ENCODE data around the gene GDI1. TPM values are rescaled to one million over a fixed set of nuclear protein-coding genes. Genes with fewer than 3 reads are reported as not detected.

GDI1 gene
- total and polyA plus RNA-seq, 12 donors, result 85.6 to 287 (median 113) TPM

DNA sequence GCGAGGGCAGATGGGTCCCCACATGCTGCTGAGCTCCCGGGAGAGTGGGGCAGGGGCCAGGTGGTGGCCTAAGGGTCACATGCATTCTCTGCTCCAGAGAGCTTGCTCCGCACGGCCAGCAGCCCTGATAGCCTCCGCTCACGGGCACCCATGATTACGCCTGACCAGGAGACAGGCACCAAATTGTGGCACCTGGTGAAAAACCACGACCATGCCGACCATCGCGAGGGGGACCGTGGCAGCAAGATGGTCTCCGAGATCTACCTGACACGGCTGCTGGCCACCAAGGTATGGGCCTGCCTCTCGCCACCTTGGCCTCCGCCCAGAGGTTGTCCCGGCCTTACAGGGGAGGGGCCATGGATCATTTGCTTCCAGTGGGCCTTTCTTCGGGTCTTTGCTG, 32.9 kb downstream of the GDI1 start:
- WGBS, 4 donors, result 89 to 100% (median 94%) methylated on average over 2 to 18 of the region's 18 CpGs; no CpG with 5 or more reads in 1 of the 4 donors
- Histone ChIP-seq H3K36me3 (replicated peaks in 1 of 2) (peaks cover 0 to 66% of the 10 kb centered on the region in 2 donors), H3K9me3 (replicated peaks in 1 of 3) (no peaks in the 10 kb centered on the region), H3K4me1 (replicated peaks in 1 of 2) (no peaks in the 10 kb centered on the region), H3K4me3 (no peak overlapping the region), H3K27ac (no peak overlapping the region), H3K27me3 (no peaks in the 10 kb centered on the region)
- no peak for TF ChIP-seq POLR2A (IDR thresholded peaks at IDR 0.05)
- TF ChIP-seq, protein P1, sequence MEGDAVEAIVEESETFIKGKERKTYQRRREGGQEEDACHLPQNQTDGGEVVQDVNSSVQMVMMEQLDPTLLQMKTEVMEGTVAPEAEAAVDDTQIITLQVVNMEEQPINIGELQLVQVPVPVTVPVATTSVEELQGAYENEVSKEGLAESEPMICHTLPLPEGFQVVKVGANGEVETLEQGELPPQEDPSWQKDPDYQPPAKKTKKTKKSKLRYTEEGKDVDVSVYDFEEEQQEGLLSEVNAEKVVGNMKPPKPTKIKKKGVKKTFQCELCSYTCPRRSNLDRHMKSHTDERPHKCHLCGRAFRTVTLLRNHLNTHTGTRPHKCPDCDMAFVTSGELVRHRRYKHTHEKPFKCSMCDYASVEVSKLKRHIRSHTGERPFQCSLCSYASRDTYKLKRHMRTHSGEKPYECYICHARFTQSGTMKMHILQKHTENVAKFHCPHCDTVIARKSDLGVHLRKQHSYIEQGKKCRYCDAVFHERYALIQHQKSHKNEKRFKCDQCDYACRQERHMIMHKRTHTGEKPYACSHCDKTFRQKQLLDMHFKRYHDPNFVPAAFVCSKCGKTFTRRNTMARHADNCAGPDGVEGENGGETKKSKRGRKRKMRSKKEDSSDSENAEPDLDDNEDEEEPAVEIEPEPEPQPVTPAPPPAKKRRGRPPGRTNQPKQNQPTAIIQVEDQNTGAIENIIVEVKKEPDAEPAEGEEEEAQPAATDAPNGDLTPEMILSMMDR (IDR thresholded peaks at IDR 0.05), result no peak
- intact Hi-C loops (cut with DNase I), result no loop called here
- DNase-seq, result no peak

DNA sequence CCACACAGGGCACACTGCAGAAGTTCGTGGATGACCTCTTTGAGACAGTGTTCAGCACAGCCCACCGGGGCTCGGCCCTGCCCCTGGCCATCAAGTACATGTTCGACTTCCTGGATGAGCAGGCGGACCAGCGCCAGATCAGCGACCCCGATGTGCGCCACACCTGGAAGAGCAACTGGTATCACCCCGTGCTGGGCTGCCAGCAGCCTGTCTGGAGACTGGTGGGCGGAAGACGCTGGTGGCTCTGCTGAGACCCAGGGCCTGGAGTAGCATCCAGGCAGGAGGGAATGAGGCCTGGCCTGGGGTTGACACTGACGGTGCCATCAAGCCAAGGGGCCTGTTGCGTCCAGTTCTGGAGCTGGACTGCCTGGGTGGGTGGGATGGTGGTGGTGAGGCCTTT, 33.5 kb downstream of the GDI1 start:
- H3K4me1 ChIP-seq (replicated peaks in 1 of 2), result no peaks in the 10 kb centered on the region
- 76 to 95% (median 92%) methylated on average over 4 to 14 of the region's 14 CpGs for WGBS, 4 donors
- H3K4me3 ChIP-seq, result no peak overlapping the region
- H3K9me3 ChIP-seq (replicated peaks in 1 of 3), result no peaks in the 10 kb centered on the region
- H3K27me3 ChIP-seq, result no peaks in the 10 kb centered on the region
- peaks cover 0 to 61% of the 10 kb centered on the region in 2 donors for H3K36me3 ChIP-seq (replicated peaks in 1 of 2)
- intact Hi-C loops (cut with DNase I), result no loop called here
- no peak overlapping the region for H3K27ac ChIP-seq
- no peak for DNase-seq
- TF ChIP-seq, protein P1 (IDR thresholded peaks at IDR 0.05), result no peak
- no peak for TF ChIP-seq POLR2A (IDR thresholded peaks at IDR 0.05)

DNA sequence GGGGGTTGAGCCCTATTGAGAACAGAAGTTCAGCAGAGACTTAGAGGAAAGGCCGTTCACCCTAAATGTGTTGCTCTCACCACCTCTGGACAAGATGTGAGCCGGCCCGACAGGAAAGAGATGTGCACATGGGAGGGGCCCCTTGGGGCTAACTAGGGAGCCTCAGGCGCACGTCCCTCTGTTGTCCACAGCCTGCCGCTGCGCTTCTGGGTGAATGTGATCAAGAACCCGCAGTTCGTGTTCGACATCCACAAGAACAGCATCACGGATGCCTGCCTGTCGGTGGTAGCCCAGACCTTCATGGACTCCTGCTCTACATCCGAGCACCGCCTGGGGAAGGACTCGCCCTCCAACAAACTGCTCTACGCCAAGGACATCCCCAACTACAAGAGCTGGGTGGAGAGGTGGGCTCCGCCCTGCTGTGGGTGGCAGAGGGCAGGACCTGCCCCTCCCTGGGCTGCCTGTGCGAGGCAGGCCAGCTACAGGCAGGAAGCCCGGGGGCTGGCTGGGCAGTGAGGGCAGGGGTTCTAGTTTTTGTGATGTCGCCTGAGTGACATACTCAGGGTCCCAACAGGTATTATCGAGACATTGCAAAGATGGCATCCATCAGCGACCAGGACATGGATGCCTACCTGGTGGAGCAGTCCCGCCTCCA, 34.1 kb downstream of the GDI1 start:
- Histone ChIP-seq H3K36me3 (replicated peaks in 1 of 2) (peaks cover 0 to 55% of the 10 kb centered on the region in 2 donors), H3K4me3 (no peak overlapping the region), H3K27ac (no peak overlapping the region), H3K9me3 (replicated peaks in 1 of 3) (no peaks in the 10 kb centered on the region), H3K4me1 (replicated peaks in 1 of 2) (no peaks in the 10 kb centered on the region), H3K27me3 (no peaks in the 10 kb centered on the region)
- DNase-seq, result no peak
- WGBS, 4 donors, result 89 to 93% (median 92%) methylated on average over 15 to 23 of the region's 23 CpGs; no CpG with 5 or more reads in 1 of the 4 donors
- no peak for TF ChIP-seq POLR2A (IDR thresholded peaks at IDR 0.05)
- TF ChIP-seq, protein P1 (IDR thresholded peaks at IDR 0.05), result no peak
- intact Hi-C loops (cut with DNase I), result no loop called here

DNA sequence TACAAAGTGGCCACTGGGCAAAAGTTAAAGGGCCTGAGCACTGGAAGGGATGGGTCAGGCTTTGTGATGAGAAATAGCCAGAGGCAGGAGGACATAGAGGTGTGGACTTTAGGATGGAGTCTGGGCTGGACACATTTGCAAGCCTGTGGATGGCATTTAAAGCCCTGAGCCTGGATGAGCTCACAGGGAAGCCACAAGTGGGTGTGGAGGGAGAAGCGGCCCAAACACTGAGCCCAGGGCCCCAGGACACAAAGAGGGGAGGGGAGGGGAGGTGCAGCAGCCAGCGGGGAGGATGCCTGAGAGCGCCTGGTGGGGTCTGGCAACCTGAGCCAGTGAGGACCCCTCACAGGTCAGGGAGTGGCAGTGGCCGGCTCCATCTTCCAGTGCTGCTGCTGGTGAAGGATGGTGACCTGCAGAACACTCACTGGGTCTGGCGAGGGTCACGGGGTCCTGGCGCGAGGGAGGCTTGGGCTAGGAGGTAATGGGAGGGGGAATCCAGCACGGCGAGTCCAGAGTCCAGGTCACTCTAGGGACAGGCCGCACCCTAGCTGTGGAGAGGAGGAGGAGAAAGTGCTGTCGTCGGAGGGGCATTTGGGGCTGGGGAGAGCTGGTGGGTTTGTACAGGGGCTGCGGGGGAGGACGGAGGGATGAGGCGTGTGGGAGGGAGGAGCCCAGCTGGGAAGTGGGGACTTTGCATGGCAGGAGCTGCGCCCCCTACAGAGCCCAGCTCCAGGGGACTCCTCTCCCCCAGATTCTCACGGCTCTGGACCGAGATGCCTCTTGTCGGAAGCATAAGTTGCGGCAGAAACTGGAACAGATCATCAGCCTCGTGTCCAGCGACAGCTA, 35.1 kb downstream of the GDI1 start:
- DNase-seq, result no peak
- peaks cover 0 to 44% of the 10 kb centered on the region in 2 donors for H3K36me3 ChIP-seq (replicated peaks in 1 of 2)
- H3K9me3 ChIP-seq (replicated peaks in 1 of 3), result no peaks in the 10 kb centered on the region
- no peak overlapping the region for H3K4me3 ChIP-seq
- intact Hi-C loops (cut with DNase I), result no loop called here
- no peaks in the 10 kb centered on the region for H3K27me3 ChIP-seq
- 86 to 93% (median 91%) methylated on average over 13 to 22 of the region's 23 CpGs for WGBS, 4 donors
- H3K4me1 ChIP-seq (replicated peaks in 1 of 2), result no peaks in the 10 kb centered on the region
- TF ChIP-seq POLR2A (IDR thresholded peaks at IDR 0.05), result no peak
- TF ChIP-seq, protein P1 (IDR thresholded peaks at IDR 0.05), result no peak
- H3K27ac ChIP-seq, result no peak overlapping the region

All from adrenal gland (tissue), 12 donors.